HS-27A (cell line): ENCODE results near the gene FAH.

Experiments
- DNase-seq: peaks from one replicate; pipeline ENCODE4 v3.0.0-alpha.2; 2012; ENCODE audit warnings: low read depth, missing footprints

The FAH gene

DNA sequence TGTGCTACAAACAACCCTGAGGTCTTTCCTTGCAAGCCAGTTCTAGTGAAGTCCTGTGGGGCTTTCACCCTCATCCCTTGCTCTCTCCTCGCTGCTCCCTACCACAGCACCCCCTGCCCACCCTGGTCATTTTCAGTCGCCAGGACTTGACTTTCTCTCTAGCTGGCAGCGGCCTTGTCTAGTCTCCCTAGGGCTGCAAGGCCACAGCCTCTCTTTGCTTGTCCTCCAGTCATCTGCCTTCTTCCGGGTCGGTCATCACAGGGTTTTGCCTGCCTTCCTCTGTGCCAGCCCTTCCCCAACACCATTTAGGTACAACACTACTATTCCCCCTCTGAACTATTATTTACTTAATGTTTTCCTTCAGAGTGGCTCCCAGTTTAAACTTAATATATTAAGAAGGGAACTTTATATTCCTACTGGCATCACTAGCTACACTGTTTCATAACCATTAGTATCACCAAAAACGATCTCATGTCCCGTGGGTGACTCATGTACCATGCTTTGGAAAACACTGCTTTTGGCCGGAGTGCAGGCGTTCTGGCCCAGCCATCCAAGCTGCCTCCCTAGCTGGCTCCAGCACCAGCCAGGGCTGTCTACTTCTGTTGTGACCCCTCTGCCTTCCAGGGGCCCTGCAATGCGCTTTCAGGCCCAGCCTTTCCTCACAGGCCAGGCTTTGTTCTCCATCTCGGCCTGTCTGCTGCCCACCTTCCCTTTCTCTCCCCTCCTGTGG, 21.4 kb downstream of the FAH start:
- DNase-seq = no peak

DNA sequence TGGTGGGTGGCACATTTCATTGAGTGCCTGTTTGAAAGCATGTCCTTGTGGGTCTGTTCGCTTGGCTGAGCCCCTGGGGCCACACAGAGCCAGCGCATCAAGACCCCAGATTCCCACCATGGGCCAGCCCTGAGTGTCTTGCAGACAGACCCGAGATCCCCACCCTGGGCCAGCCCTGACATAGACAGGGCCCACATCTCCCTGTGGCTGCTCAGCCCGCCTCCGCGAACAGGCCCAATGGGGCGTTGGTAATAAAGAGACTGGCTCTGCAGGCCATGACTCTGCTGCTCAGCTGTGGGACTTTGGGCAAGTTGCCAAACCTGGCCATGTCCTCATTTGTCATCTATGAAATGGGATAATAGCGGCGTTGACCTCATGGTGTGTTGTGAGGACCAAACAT, 22.6 kb downstream of the FAH start:
- no peak for DNase-seq

DNA sequence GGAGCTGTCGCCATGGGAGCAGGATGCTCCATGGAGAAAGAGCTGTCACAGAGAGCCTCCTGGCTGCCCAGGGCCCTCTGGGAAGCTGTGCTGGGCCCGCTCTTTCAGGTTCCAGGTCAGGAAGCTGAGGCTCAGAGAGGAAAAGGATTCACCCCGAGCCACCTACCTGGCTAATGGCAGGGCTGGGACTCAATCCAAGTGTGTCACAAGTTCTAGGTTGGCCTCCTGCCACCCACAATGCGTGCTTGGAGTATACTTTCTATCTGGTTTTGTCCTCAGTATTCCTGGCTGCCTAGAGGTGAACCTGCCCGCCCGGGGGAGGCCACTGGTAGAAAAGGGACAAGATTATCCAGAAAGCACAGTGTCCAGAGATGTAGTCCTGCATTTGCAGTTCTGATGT, 23.6 kb downstream of the FAH start:
- no peak for DNase-seq

DNA sequence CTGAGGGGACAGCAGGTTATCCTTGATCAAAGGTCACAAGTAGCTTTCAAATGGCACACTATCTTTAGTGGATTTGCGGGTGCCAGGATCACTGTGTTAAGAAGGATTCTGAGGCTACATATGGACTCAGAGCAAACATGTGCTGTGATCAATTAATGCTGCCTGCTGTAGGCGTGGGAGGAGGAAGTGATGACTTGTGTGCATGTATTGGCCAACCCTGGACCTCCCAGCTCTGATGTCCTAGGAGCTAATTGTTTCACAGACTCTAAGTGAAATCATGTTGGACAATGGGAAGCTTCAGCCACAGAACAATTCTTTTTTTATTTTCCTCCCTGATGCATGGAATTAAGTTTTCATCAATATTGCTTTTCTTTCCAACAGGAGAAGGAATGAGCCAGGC, 24.4 kb downstream of the FAH start:
- no peak for DNase-seq

DNA sequence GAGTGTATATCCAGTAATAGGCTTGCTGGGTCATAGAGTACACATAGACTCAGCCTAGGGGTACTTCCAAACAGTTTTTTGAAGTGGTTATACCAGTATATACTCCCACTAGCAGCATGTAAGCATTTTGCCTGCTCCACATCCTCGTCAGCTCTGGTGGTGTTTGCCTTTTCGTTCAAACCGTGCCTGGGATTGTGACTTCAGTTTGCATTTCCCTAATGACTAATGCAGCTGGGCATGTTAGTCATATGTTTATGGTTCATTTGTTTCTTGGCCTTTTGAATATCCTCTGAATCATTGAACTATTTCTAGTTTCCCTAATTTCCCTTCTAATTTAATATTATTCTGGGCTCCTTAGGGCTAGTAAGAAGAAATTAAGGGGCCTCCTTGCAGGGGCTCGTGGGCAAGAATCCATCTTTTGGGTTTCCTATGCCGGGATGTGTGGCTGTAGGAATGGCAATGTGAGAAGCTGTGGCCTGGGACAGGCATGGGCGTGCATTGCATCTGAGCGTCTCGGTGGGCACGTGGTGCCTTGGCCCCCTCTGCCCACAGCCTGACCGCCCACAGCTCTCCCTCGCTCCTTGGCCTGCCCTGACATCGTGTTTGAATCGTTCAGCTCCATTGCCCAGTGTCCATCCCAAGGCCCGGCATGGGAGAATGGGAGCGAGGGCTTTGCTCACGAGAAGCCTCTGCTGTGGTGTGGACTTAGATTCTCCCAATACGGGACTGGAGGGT, 26.4 kb downstream of the FAH start:
- DNase-seq = peak; percentile 64

DNA sequence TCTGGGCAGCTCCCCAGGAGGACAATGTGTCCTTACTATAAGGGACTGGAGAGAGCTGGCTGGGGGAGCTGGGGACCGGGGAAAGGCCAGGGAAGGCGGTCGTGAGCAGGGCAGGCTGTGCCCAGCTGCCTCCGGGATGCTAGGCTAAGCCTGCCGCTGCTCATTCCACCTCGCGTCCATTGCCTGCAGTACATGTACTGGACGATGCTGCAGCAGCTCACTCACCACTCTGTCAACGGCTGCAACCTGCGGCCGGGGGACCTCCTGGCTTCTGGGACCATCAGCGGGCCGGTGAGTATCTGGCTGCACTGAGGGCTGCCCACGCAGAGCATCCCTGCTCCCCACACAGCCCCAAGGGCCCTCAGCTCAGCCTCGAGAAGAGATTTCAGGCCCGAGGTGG, 27.1 kb downstream of the FAH start:
- no peak for DNase-seq

DNA sequence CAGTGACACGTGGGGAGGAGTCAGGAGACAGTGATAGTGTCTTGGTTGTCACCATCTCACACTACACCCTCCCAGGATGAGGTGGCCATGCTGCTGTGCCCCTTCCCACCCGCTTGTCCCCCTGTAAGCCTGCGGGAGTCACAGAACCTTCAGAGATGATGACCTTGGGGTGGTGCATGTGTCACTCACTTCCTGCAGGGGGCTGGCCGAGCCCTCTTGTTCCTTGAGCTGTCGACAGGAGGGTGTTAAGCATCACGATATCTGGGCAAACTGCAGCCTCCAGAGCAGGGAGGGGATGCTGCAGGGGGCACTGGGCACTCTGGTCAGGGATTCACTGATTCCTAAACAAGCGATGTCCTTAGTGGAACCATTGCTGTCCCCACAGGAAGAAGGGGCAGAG, 27.7 kb downstream of the FAH start:
- no peak for DNase-seq

DNA sequence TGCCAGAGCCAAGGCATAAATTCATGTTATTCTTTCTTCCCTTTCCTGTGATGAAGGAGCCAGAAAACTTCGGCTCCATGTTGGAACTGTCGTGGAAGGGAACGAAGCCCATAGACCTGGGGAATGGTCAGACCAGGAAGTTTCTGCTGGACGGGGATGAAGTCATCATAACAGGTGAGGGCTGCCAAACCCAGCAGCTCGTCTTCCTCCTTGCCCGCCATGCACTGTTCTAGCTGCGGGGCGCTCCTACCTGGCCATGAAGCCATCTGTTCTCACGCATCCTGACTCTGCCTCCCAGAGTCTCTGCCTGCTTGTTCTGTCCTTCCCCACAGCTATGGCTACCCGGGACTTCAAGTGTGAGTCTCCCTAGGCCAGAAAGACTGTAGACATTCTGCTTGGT, 28.2 kb downstream of the FAH start:
- no peak for DNase-seq

DNA sequence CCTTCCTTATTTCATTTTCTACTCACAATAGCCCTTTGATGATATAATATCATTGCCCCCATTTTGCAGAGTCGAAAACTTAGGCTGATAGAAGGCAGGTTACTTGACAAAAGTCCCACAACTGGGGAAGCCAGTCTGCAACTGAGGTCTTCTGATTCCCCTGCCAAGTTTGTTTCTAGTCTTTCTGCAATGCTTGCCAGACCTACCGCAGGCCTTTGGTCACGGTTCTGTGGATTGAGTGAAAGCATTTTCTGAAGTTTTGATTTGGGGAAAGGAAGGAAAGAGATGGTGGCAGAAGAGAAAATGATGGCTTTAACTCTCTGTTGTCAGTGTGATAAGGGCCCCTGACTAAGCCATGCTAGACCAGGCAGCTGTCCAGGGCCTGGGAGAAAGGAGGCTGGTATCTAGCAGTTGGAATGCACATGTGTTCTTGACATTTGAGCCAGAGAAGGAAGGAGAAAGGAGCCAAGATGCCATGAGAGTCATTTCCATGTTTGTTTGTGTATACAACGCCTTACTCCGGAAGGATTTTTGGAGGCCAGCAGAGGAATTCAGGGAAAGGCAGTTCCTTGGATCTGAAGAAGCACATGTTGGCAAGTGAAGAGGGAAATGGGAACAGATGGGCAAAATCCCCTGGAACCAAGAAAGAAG, 29.9 kb downstream of the FAH start:
- no peak for DNase-seq

DNA sequence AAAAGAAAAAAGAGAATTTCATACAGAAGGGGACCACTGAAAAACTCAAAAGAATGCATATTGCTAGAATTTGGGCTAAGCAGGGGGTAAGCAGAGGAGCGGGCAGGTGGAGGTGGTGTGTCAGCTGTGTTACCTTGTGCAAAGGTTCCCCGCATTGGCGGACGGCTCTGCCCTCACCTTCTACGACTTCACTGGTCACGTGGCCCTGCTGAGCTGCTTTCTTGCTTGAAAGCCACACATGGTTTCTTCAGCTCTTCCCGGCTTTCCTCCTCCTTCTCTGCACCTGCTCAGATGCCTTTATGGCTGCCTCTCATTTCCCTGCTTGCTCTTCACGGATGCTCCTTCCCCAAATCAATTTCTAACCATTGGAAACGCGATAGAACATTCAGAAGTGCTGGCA, 30.5 kb downstream of the FAH start:
- DNase-seq = no peak

DNA sequence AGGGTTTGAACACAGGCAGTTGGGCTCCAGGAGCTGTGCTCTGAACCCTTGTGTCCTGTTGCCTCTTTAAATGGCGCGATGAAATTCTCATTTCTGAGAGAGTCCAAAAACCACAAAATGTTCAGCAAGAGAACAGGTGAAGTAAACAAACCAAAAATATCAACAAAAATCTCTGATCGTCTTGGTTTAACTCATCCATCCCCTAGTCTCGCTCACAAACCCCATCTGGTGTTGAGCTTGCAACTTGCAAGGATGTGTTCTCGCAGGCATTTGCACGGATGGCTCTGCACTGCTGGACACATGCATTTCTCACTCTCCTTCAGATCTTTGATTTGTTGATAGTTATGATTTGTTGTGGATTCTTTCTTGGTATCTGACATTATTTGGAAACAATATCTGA, 31.1 kb downstream of the FAH start:
- no peak for DNase-seq

DNA sequence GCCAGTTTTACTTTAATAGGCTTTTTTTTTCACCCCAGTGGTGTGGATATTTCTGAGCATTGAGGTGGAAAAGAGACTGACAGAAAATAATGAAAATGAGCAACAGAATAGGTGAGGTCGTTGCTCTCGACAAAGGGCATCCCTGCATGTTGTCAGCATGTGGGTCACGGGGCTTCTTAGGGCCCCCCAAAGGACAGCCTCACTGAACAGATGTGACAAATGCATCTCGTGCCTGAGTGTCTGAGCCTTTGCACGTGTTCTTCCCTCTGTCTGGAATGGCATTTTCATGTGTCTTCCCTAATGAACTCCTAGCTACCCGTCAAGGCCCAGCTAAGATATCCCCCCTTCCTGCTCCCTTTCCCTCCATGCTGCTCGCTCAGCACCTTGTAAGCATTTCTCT, 31.8 kb downstream of the FAH start:
- DNase-seq = no peak

DNA sequence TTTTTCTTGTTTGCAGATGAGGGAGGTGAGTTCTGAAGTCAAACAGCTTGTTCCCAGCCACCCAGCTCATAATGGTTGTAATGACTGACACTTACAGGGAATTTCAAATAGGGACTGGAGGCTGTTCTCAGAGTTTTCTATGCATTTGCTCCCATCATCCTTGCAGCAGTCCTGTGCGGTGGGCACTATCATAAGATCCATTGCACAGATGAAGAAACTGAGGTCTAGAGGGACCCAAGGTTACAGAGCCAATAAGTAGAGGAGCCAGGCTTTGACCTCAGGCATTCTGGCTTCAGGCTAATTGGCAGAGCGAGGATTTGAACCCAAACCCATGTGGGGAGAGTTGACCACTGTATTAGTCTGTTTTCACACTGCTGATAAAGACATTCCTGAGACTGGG, 32.4 kb downstream of the FAH start:
- no peak for DNase-seq

DNA sequence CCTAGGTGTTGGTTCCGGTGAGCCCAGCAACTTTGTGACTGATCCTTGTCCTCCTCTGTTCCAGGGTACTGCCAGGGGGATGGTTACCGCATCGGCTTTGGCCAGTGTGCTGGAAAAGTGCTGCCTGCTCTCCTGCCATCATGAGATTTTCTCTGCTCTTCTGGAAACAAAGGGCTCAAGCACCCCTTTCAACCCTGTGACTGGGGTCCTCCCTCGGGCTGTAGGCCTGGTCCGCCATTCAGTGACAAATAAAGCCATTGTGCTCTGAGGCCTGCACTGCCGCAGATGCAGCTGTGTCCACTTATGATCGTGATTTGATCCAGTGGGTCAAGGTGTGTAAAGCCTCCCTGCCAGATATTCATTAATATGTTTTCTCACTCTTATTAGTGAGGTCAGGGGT, 33.3 kb downstream of the FAH start:
- DNase-seq = no peak

DNA sequence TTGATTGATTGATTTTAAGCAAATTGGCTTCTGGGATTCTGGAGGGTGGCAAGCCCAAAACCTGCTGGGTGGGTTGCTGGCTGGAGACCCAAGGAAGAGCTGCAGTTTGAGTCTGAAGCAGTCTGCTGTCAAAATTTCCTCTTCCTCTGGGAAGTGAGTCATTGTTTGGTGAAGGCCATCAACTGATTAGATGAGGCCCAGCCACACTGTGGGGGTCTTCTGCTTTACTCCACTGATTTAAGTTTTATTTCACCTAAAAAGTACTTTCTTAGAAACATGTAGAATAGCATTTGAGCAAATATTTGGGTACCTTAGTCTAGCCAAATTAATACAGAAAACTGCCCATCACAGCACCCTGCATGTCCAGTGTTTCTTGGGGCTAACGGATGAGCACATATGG, 33.8 kb downstream of the FAH start:
- DNase-seq = no peak

DNA sequence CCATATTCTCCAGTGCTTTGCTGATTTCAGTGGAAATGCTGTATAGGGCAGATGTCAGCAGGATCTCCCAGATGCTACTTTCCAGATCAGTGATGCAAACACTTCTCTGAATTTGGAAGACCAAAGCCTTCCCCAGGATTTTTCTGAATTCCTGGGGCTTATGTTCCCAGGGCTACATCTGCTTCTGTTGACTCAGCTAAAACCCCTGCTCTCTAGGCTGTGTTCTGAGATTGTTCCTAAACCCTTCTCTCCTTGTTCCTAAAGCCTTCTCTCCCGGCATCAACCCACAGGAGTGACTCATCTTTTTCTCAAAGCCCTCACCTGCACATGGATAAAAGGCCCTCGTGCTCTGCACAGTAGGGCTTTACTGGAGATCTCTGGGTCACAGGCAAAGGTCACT, 35.5 kb downstream of the FAH start:
- DNase-seq = no peak

DNA sequence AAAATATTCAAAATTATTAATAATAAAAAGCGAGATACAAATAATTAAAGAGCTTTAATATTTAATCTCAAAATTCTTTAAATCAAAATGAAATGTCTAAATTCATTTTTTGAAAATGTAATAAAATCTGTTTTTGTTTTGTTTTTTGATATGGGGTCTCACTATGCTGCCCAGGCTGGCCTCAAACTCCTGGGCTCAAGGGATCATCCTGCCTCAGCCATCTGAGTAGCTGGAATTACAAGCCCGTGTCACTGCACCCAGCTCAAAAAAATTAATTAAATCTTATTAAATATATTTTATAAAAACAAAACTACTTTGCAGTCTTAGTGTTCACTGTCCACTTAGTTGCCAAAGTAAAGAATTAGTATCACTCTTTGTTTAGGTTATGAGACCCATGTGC, 38.4 kb downstream of the FAH start:
- DNase-seq = no peak

DNA sequence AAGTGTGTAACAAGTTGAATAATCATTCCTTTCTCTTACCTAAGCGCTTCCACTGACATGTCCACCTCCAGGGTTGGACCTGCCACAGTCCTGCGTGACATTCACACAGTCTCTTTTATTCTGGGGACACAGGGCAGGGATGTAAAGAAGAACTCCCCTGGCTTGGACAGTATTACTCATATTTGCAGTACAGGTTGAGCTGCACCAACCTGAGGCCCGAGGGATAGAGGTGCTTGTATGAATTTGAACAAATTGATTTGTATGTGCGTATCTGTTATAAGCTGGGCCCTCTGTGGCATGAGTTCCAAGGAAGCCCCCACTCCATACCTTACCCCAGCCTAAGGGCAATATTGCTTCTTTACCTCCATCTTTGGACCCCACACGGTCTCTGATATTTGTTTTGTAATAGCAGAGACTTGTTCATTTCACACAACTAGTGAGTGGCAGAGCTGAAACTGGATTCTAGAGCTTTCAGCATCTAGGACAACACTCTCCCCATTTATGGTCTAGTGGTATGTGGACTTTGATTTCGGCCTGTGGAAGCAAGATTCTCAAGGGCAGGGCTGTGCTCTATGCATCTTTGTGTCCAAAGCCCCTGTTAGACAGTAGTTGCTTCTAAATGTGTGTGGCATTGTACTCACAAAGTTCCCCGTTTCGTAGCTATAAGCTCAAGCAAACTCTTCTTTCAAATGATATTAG, 39.2 kb downstream of the FAH start:
- no peak for DNase-seq

DNA sequence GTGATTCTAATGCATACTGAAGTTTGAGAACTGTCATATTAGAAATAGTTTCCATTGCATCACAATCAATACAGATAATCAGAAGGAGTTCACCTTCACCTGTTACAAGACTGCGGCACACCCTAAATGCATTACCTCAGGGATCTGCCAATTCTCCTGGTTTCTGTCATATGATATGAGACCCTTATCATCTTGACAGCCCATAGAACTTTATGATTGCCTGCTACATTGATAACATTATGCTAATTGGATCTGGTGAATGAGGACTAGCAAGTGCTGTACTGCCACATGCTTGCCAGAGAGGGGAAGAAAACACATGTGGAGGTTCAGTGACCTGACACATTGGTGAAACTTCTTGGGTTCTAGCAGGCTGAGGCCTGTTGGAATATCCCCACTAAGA, 41.4 kb downstream of the FAH start:
- DNase-seq = no peak

DNA sequence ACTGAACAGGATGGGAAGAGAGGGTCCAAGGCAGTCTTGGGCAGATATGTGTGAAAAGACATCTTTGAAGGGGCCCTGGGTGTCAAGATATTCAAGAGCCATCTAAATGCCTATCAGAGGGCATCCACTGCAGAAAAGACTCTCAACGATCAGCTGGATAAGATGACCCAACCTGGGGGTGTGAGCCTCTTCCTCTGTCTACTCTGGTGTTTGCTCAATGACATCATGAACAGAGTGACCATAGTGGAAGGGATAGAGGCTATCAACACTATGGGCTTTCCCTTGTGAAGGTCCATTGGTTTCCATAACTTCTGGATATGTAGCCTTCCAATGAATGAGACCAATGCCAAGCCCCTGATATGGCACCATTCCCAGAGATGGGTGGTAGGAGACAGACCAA, 42.1 kb downstream of the FAH start:
- no peak for DNase-seq

DNA sequence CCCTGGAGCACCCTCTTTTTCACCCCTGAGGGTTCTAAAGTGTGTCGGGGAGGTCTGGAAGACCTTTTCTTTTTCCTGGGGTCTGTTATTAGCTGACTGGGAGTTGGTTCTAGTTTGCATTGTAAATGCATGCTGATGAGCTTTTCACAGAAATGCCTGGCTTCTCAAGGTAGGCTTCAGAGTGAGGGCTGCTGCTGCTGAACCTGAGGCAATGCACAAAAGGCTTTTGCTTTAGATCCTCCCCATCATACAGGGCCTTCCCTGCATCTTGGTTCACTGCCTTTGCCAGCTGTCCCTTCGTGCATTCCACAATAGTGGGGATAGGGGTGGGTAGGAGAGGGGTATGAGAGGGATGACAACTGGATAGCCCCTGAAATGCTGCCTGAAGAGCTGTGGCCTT, 46.6 kb downstream of the FAH start:
- no peak for DNase-seq

DNA sequence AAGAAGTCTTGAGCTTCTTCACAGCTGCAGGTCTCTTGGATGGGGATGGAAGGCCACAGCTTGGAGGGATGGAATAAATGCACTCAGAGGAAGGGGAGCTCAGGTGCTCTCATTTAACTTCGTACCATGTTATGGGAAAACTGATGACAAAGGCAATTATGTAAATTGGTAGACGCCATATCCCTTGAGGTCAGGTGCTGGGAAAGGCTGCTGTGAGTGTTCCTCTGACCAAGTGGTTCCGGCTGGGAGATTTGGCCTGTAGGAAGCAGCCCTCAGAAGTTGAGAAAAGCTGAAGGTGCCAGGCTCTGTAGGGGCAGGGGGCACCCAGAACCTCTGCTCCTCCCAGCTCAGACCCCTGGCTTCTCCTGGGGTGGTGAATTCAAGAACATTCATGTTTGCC, 47.1 kb downstream of the FAH start:
- DNase-seq = no peak
